ENCODE data around the gene HS3ST3B1.

DNA sequence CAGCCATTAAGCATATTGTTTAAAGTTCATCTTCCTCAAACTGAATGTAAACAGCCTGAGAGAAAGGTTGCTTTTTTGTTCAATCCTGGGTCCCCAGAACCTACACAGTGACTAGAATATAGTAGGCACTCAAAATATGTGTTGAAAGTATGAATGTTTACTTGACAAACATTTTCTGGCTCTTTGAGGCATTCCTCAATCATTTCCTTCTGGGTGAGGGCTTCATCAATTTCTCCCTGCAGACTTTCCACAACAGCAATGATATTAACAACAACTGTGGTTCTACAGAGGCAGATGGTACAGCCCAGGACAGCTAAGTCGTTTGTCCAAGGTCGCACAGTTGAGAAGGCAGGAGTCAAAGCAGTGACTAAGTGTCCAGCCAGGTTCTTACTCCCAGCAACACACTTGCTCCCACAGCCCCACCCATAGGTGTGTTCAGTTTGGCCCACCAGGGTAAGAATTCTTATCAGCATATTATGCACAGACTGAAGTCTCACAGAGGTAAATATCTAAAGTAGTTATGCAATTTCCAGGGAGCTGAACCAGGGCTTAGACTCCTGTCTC lies 61.1 kb downstream of the HS3ST3B1 start:
- TF ChIP-seq, protein P1, sequence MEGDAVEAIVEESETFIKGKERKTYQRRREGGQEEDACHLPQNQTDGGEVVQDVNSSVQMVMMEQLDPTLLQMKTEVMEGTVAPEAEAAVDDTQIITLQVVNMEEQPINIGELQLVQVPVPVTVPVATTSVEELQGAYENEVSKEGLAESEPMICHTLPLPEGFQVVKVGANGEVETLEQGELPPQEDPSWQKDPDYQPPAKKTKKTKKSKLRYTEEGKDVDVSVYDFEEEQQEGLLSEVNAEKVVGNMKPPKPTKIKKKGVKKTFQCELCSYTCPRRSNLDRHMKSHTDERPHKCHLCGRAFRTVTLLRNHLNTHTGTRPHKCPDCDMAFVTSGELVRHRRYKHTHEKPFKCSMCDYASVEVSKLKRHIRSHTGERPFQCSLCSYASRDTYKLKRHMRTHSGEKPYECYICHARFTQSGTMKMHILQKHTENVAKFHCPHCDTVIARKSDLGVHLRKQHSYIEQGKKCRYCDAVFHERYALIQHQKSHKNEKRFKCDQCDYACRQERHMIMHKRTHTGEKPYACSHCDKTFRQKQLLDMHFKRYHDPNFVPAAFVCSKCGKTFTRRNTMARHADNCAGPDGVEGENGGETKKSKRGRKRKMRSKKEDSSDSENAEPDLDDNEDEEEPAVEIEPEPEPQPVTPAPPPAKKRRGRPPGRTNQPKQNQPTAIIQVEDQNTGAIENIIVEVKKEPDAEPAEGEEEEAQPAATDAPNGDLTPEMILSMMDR (IDR thresholded peaks at IDR 0.05; ENCODE audit: low read depth, low read length, poor library complexity, severe bottlenecking) = no peak
- TF ChIP-seq EZH2phosphoT487 (IDR thresholded peaks at IDR 0.05; ENCODE audit: borderline replicate concordance, low read length) = no peak
